HepG2 (cell line): Measurements from ENCODE around the gene KMT2A. TPM values are rescaled to one million over a fixed set of nuclear protein-coding genes. Genes with fewer than 3 reads are reported as not detected.
A peak's percentile ranks its signal among the peaks of the same experiment; 100 is the strongest.

Experiments used
- CEBPZ ChIP-seq: IDR thresholded peaks from 2 replicates; pipeline ENCODE4 v1.6.1; 2012; ENCODE audit warnings: low read length, improper control_type of control experiment
- DDIT3 ChIP-seq: sonication (generic); formaldehyde crosslinking; IDR thresholded peaks from 2 replicates; pipeline ENCODE4 v1.4.0; 2020; ENCODE audit warnings: mild to moderate bottlenecking, missing genetic modification reagents
- EHMT2 ChIP-seq: fragments of 200-600 bp; sonication (generic); IDR thresholded peaks from 2 replicates; pipeline ENCODE4 v1.7.0; 2017; ENCODE audit warnings: antibody characterized with exemption, low read depth, low read length, borderline replicate concordance
- FOXM1 ChIP-seq: sonication (generic); formaldehyde crosslinking; IDR thresholded peaks from 2 replicates; pipeline ENCODE4 v1.5.0; 2020; ENCODE audit warnings: missing genetic modification reagents
- GPN1 ChIP-seq: sonication (generic); formaldehyde crosslinking; IDR thresholded peaks from 2 replicates; pipeline ENCODE4 v1.5.1; 2020; ENCODE audit warnings: missing genetic modification reagents, borderline replicate concordance
- HDAC6 ChIP-seq: fragments of 200-600 bp; sonication (generic); IDR thresholded peaks from 2 replicates; pipeline ENCODE4 v1.7.0; 2017; ENCODE audit warnings: mild to moderate bottlenecking, antibody characterized with exemption, low read length, low read depth
- MTA1 ChIP-seq: sonication (generic); formaldehyde crosslinking; IDR thresholded peaks from 2 replicates; pipeline ENCODE4 v1.4.0; 2020; ENCODE audit warnings: missing genetic modification reagents, mild to moderate bottlenecking, borderline replicate concordance
- NCOR1 ChIP-seq: fragments of 200-600 bp; sonication (generic); IDR thresholded peaks from 2 replicates; pipeline ENCODE4 v1.7.0; 2017; ENCODE audit warnings: antibody characterized with exemption, low read length, borderline replicate concordance
- NONO ChIP-seq, 2 experiments: fragments of 450-650 bp in 1 of 2; sonication (generic) in 1 of 2; formaldehyde crosslinking in 1 of 2; IDR thresholded peaks in 1 of 2; conservative IDR thresholded peaks in 1 of 2; 2 replicates each; pipeline versions ENCODE4 v1.6.1 to v1.8.0; 2017 to 2022; ENCODE audit warnings: mild to moderate bottlenecking in 1 of 2, missing genetic modification reagents in 1 of 2, moderate library complexity in 1 of 2
- PHF8 ChIP-seq: sonication (generic); formaldehyde crosslinking; IDR thresholded peaks from 2 replicates; pipeline ENCODE4 v1.5.0; 2020; ENCODE audit warnings: missing genetic modification reagents
- RBFOX2 ChIP-seq: fragments of 200-400 bp; formaldehyde crosslinking; IDR thresholded peaks from 2 replicates; pipeline ENCODE4 v1.6.1; 2017; ENCODE audit warnings: low read depth, mild to moderate bottlenecking, low read length
- REPIN1 ChIP-seq: sonication (generic); formaldehyde crosslinking; IDR thresholded peaks from 2 replicates; pipeline ENCODE4 v1.8.0; 2022; ENCODE audit warnings: missing genetic modification reagents, low read depth, mild to moderate bottlenecking, borderline replicate concordance
- SKIL ChIP-seq: sonication (generic); formaldehyde crosslinking; IDR thresholded peaks from 2 replicates; pipeline ENCODE4 v1.8.0; 2022; ENCODE audit warnings: missing genetic modification reagents, mild to moderate bottlenecking, moderate library complexity, borderline replicate concordance
- SRY ChIP-seq: sonication (generic); formaldehyde crosslinking; IDR thresholded peaks from 2 replicates; pipeline ENCODE4 v1.8.0; 2022; ENCODE audit warnings: mild to moderate bottlenecking, missing genetic modification reagents
- TBP ChIP-seq: sonication (generic); formaldehyde crosslinking; IDR thresholded peaks from 2 replicates; pipeline ENCODE4 v1.5.0; 2020; ENCODE audit warnings: missing genetic modification reagents
- TCF7 ChIP-seq: sonication (generic); IDR thresholded peaks from 2 replicates; pipeline ENCODE4 v1.6.1; 2016; ENCODE audit warnings: antibody characterized with exemption, low read depth
- TRIM24 ChIP-seq: sonication (generic); formaldehyde crosslinking; IDR thresholded peaks from 2 replicates; pipeline ENCODE4 v1.8.0; 2022; ENCODE audit warnings: mild to moderate bottlenecking, missing genetic modification reagents
- ZFP82 ChIP-seq: sonication (generic); formaldehyde crosslinking; IDR thresholded peaks from 2 replicates; pipeline ENCODE4 v1.5.1; 2020; ENCODE audit warnings: mild to moderate bottlenecking, missing genetic modification reagents, borderline replicate concordance
- ZMAT3 ChIP-seq: sonication (generic); formaldehyde crosslinking; conservative IDR thresholded peaks from 2 replicates; pipeline ENCODE4 v1.7.0; 2021; ENCODE audit warnings: missing genetic modification reagents
- ZMYM4 ChIP-seq: sonication (generic); formaldehyde crosslinking; IDR thresholded peaks from 2 replicates; pipeline ENCODE4 v1.8.1; 2023; ENCODE audit warnings: mild to moderate bottlenecking, missing genetic modification reagents
- ZNF10 ChIP-seq: sonication (generic); formaldehyde crosslinking; IDR thresholded peaks from 2 replicates; pipeline ENCODE4 v1.4.0; 2020; ENCODE audit warnings: mild to moderate bottlenecking, low read depth, missing genetic modification reagents, borderline replicate concordance
- ZNF225 ChIP-seq: sonication (generic); formaldehyde crosslinking; IDR thresholded peaks from 2 replicates; pipeline ENCODE4 v1.4.0; 2020; ENCODE audit warnings: mild to moderate bottlenecking, missing genetic modification reagents
- ZNF33B ChIP-seq: sonication (generic); formaldehyde crosslinking; IDR thresholded peaks from 2 replicates; pipeline ENCODE4 v1.5.1; 2020; ENCODE audit warnings: mild to moderate bottlenecking, missing genetic modification reagents
- ZNF350 ChIP-seq: sonication (generic); formaldehyde crosslinking; IDR thresholded peaks from 2 replicates; pipeline ENCODE4 v1.4.0; 2020; ENCODE audit warnings: mild to moderate bottlenecking, low read depth, missing genetic modification reagents, borderline replicate concordance
- polyA plus RNA-seq, 8 experiments: library from polyadenylated mRNA; depleted of rRNA in 3 of 8; stranded (reverse) in 7 of 8; unstranded in 1 of 8; fragments of >200 nt; fragmentation: Illumina TruSeq in 4 of 8; extraction: Trizol in 4 of 8; gene quantifications; 2 replicates each; pipeline versions ENCODE4 v1.2.1 to v1.2.3, GENCODE V29; 2011 to 2016; ENCODE audit warnings: low read depth in 4 of 8, missing spikeins in 1 of 8, mixed read lengths in 1 of 8; ENCODE audit not compliant: insufficient read depth in 1 of 8
- total RNA-seq, 5 experiments: library from RNA; depleted of rRNA; stranded (reverse); fragments of >200 nt; fragmentation: Illumina TruSeq; extraction: Trizol; gene quantifications; 2 replicates each; pipeline ENCODE4 v1.2.3, GENCODE V29; 2016; ENCODE audit warnings: low read depth in 1 of 5

KMT2A gene
- total and polyA plus RNA-seq, 2 of the 13 experiments (the other 11 are each of a cell fraction or from before 2014, with no cell fraction given): 12.4 to 20.0 TPM

- no peak for TF ChIP-seq NONO (IDR thresholded peaks at IDR 0.05)
- TF ChIP-seq NONO (CRISPR knock-in tag; conservative IDR thresholded peaks at IDR 0.05): peak; percentile 56; the same call in 1 of the 2 replicates
- peak; percentile 83 for TF ChIP-seq ZFP82 (CRISPR knock-in tag)
- no peak for TF ChIP-seq SKIL (CRISPR knock-in tag)
- TF ChIP-seq ZNF225: no peak
- no peak for TF ChIP-seq REPIN1 (CRISPR knock-in tag)
- no peak for TF ChIP-seq DDIT3 (CRISPR knock-in tag)
- TF ChIP-seq SRY (CRISPR knock-in tag): peak; percentile 62; the same call in 1 of the 2 replicates
- TF ChIP-seq NCOR1: no peak; the same call in 1 of the 2 replicates
- no peak for TF ChIP-seq EHMT2
- no peak for TF ChIP-seq ZMYM4 (CRISPR knock-in tag)
- TF ChIP-seq TRIM24 (CRISPR knock-in tag): no peak
- peak; percentile 100; the same call in 1 of the 2 replicates for TF ChIP-seq HDAC6
- no peak for TF ChIP-seq ZMAT3 (CRISPR knock-in tag)
- no peak for TF ChIP-seq TCF7
- peak; percentile 33; the same call in 1 of the 2 replicates for TF ChIP-seq MTA1 (CRISPR knock-in tag)
- no peak for TF ChIP-seq CEBPZ
- TF ChIP-seq GPN1 (CRISPR knock-in tag): no peak
- TF ChIP-seq RBFOX2: peak; percentile 83
- peak; percentile 86; the same call in 1 of the 2 replicates for TF ChIP-seq ZNF350 (CRISPR knock-in tag)
- TF ChIP-seq ZNF33B (CRISPR knock-in tag): peak; percentile 87; the same call in 1 of the 2 replicates
- no peak for TF ChIP-seq TBP (CRISPR knock-in tag)
- no peak for TF ChIP-seq FOXM1 (CRISPR knock-in tag)
- no peak for TF ChIP-seq ZNF10 (CRISPR knock-in tag)
- TF ChIP-seq PHF8 (CRISPR knock-in tag): peak; percentile 97
Observed at GRCh38 chr11:118401151-118401879, 35.0 kb upstream of the KMT2A start, which contains the start of gene ATP5MG (continued).
